NCI-H187 treated with DMSO at 0.1 percent for 48 hours (cell line): Measurements from ENCODE around the gene ROR2.
"Not testable (repeated sequence)": the region's sequence is repeated elsewhere in the genome, so short reads cannot be mapped to it uniquely, and the experiment has no call there.

Experiments
- DNase-seq: peaks from one replicate; lab custom pipeline; 2025; lab: John Stamatoyannopoulos, UW

The ROR2 gene

GRCh38 chr9:91678807-91679580, 271.0 kb downstream of the ROR2 start:
- no peak for DNase-seq

- no peak for DNase-seq
Observed at GRCh38 chr9:91677822-91678436, 272.1 kb downstream of the ROR2 start.

GRCh38 chr9:91677331-91677730, 272.7 kb downstream of the ROR2 start:
- DNase-seq: no peak

- DNase-seq: no peak
Observed at GRCh38 chr9:91676046-91676445, 274.0 kb downstream of the ROR2 start.

GRCh38 chr9:91664663-91665062, 285.4 kb downstream of the ROR2 start:
- DNase-seq: no peak

GRCh38 chr9:91663858-91664257, 286.2 kb downstream of the ROR2 start:
- DNase-seq: no peak

- DNase-seq: no peak
Observed at GRCh38 chr9:91661451-91661850, 288.6 kb downstream of the ROR2 start.

GRCh38 chr9:91660521-91660920, 289.5 kb downstream of the ROR2 start:
- no peak for DNase-seq

- DNase-seq: no peak
Observed at GRCh38 chr9:91659529-91660495, 290.2 kb downstream of the ROR2 start.

- no peak for DNase-seq
Observed at GRCh38 chr9:91658513-91659105, 291.4 kb downstream of the ROR2 start.

- no peak for DNase-seq
Observed at GRCh38 chr9:91657501-91657900, 292.5 kb downstream of the ROR2 start.

GRCh38 chr9:91655658-91656057, 294.4 kb downstream of the ROR2 start:
- no peak for DNase-seq

- no peak for DNase-seq
Observed at GRCh38 chr9:91655215-91655614, 294.8 kb downstream of the ROR2 start.

- DNase-seq: no peak
Observed at GRCh38 chr9:91654527-91654926, 295.5 kb downstream of the ROR2 start.

GRCh38 chr9:91647371-91647770, 302.7 kb downstream of the ROR2 start:
- DNase-seq: no peak

- no peak for DNase-seq
Observed at GRCh38 chr9:91646702-91647101, 303.3 kb downstream of the ROR2 start.

- no peak for DNase-seq
Observed at GRCh38 chr9:91644433-91644832, 305.6 kb downstream of the ROR2 start.

GRCh38 chr9:91643481-91644077, 306.4 kb downstream of the ROR2 start:
- no peak for DNase-seq

- DNase-seq: no peak
Observed at GRCh38 chr9:91642771-91643170, 307.3 kb downstream of the ROR2 start.

GRCh38 chr9:91640428-91640827, 309.6 kb downstream of the ROR2 start:
- DNase-seq: no peak

GRCh38 chr9:91639054-91639453, 311.0 kb downstream of the ROR2 start:
- DNase-seq: no peak

- not testable (repeated sequence) for DNase-seq
Observed at GRCh38 chr9:91634832-91635231, 315.2 kb downstream of the ROR2 start.
